Measurements from ENCODE around the gene TBC1D25.

GRCh38 chrX:48540028-48540375 is 488 bp downstream of the TBC1D25 start:
- peak in 1 of 3 experiments; percentile 3 for TF ChIP-seq CTCF (IDR thresholded peaks at IDR 0.05)
- no peak for TF ChIP-seq EP300 (IDR thresholded peaks at IDR 0.05)
